Stimulated activated effector memory CD8-positive, alpha-beta T cell treated with anti-CD3 and anti-CD28 coated beads, Interleukin-12 subunit alpha, Interleukin-12 subunit beta, amount 100 ng/mL, for 72 hours (primary cell): ENCODE measurements around the gene METTL6.
"Not testable (repeated sequence)": the region's sequence is repeated elsewhere in the genome, so short reads cannot be mapped to it uniquely, and the experiment has no call there.

Source experiments
- ATAC-seq: fragments of 150-1000 bp; cut with Tn5 transposase; 2 replicates; pipeline ENCODE4 v1.10.0; 2021
- DNase-seq, 2 donors: peaks; one replicate each; pipeline ENCODE4 v3.0.0; 2021 to 2022; ENCODE audit warnings: low spot score in 2 of 2
- H3K27ac Mint-ChIP-seq: one replicate; pipeline ENCODE4 v1.8.0; 2022; ENCODE audit warnings: mild to moderate bottlenecking, mixed read lengths
- H3K36me3 Mint-ChIP-seq: one replicate; pipeline ENCODE4 v1.8.0; 2022; ENCODE audit warnings: mild to moderate bottlenecking, mixed read lengths
- H3K4me1 Mint-ChIP-seq: one replicate; pipeline ENCODE4 v1.8.0; 2022; ENCODE audit warnings: mixed read lengths
- H3K4me3 Mint-ChIP-seq: one replicate; pipeline ENCODE4 v1.8.0; 2022; ENCODE audit warnings: mild to moderate bottlenecking, mixed read lengths
- H3K9me3 Mint-ChIP-seq: one replicate; pipeline ENCODE4 v1.8.0; 2022; ENCODE audit warnings: mixed read lengths

Gene METTL6

DNA sequence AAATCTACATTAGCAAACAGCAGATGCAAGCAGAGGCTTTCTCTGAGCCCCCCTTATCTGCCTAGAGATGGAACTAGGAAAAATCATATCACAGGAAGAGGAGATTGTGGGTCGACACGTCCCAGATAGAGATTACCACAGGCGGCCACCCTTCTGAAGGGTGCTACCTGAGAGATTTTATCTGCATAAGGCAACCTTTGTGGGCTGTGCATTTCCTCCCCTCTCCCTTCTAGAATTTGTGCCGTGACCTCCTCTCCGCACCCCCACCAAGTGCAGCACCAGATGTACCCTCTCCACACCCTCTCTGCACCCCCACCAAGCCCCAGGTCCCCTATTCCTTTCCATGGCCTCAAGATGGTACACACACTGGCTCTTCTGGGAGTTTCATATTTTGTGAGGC is 27.4 kb downstream of the METTL6 start:
- no peak overlapping the region for H3K4me3 Mint-ChIP-seq
- peak; percentile 37 for ATAC-seq
- H3K27ac Mint-ChIP-seq: peak overlapping the region; percentile 11
- H3K4me1 Mint-ChIP-seq: peaks cover 31% of the 10 kb centered on the region
- H3K9me3 Mint-ChIP-seq: no peaks in the 10 kb centered on the region
- H3K36me3 Mint-ChIP-seq: no peaks in the 10 kb centered on the region
- no peak for DNase-seq

- H3K4me1 Mint-ChIP-seq: peaks cover 31% of the 10 kb centered on the region
- DNase-seq: peak in 1 of 2 donors; percentile 67
These were observed 28.6 kb downstream of the METTL6 start for GRCh38 chr3:15398731-15399133.

GRCh38 chr3:15393252-15393651 is 34.1 kb downstream of the METTL6 start:
- DNase-seq, H3K27ac Mint-ChIP-seq, ATAC-seq, H3K4me3 Mint-ChIP-seq, H3K9me3 Mint-ChIP-seq, H3K36me3 Mint-ChIP-seq, H3K4me1 Mint-ChIP-seq: not testable (repeated sequence)

More at GRCh38 chr3:15398731-15399133, 28.6 kb downstream of the METTL6 start:
- H3K27ac Mint-ChIP-seq, H3K9me3 Mint-ChIP-seq, H3K36me3 Mint-ChIP-seq, ATAC-seq, H3K4me3 Mint-ChIP-seq: not testable (repeated sequence)

DNA sequence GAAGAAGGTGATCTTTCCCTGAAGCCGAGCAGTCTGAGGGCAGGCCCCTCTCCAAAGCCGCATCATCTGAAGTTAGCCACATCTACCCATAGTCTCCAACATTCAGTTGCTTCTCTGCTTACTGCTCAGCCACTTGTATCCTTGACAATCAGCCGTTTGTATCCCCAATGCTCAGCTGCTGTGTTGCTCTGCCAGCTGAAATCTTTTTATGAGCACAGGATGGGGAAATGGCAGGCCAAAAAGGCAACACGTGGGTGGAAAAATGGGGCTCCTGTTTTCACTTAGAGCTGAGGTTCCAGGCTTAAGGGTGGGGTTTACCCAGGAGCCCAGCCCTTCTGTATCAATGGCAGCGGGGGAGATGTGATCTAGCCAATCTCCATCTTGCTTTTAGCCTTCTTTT is 36.3 kb downstream of the METTL6 start:
- Mint-ChIP-seq H3K36me3 (no peaks in the 10 kb centered on the region), H3K4me3 (no peak overlapping the region)
- ATAC-seq: no peak

DNA sequence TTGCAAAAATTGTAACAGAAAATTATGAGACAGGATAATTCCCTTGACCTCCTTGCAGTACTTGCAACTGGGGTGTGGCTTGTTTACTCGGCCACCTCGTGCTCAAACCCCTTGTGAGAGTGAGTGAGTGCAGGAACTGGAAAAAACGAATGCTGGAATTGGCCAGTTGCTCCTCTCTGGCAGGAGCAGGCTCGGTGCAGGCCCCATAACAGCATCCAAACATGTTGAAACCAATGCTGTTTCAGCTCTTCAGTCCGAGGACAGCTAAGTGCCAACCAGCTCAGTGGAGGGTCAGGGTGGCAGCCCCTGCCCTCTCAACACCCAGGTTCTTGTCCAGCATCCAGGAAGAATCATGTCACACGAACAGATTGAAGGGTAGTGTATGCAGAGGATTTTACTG is 36.9 kb downstream of the METTL6 start:
- H3K9me3 Mint-ChIP-seq: no peaks in the 10 kb centered on the region
- H3K4me1 Mint-ChIP-seq: peaks cover 8% of the 10 kb centered on the region
- no peak overlapping the region for H3K4me3 Mint-ChIP-seq
- H3K27ac Mint-ChIP-seq: no peak overlapping the region
- H3K36me3 Mint-ChIP-seq: no peaks in the 10 kb centered on the region
- ATAC-seq (no peak), DNase-seq (no peak)

More for the DNA sequence above, 36.3 kb downstream of the METTL6 start:
- Mint-ChIP-seq H3K4me1 (peaks cover 4% of the 10 kb centered on the region), H3K9me3 (no peaks in the 10 kb centered on the region), H3K27ac (no peak overlapping the region)
- no peak for DNase-seq

DNA sequence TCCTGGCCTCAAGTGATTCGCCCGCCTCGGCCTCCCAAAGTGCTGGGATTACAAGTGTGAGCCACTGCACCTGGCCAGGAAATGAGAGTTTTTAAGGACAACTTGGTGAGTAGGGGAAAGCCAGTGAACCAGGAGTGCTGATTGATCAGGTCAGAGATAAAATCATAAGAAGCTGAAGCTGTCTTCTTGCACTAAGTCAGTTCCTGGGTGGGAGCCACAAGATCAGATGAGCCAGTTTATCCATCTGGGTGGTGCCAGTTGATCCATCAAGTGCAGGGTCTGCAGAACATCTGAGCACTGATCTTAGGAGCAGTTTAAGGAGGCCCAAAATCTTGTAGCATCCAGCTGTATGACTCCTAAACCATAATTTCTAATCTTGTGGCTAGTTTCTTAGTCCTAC is 39.0 kb downstream of the METTL6 start:
- ATAC-seq, H3K9me3 Mint-ChIP-seq, DNase-seq, H3K4me3 Mint-ChIP-seq, H3K36me3 Mint-ChIP-seq, H3K27ac Mint-ChIP-seq, H3K4me1 Mint-ChIP-seq: not testable (repeated sequence)

DNA sequence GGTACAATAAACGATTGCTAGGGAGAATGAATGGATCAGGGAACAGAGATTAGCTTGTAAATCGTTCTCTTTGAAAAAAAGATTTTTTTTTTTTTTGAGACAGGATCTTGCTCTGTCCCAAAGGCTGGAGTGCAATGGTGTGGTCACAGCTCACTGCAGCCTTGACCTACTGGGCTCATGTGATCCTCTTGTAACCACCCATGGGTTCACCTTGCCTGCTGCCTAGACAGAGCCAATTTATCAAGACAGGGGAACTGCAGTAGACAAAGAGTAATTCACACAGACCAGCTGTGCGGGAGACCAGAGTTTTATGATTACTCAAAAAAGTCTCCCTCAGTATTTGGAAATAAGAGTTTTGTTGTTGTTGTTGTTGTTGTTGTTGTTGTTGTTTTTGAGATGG is 39.6 kb downstream of the METTL6 start:
- DNase-seq (no peak), ATAC-seq (no peak)
- Mint-ChIP-seq H3K36me3 (no peaks in the 10 kb centered on the region), H3K4me3 (no peak overlapping the region), H3K27ac (no peak overlapping the region), H3K4me1 (peaks cover 8% of the 10 kb centered on the region), H3K9me3 (no peaks in the 10 kb centered on the region)

- Mint-ChIP-seq H3K9me3 (no peaks in the 10 kb centered on the region), H3K4me3 (no peak overlapping the region), H3K36me3 (no peaks in the 10 kb centered on the region), H3K27ac (no peak overlapping the region), H3K4me1 (peaks cover 8% of the 10 kb centered on the region)
- DNase-seq (no peak), ATAC-seq (no peak)
These were observed 40.2 kb downstream of the METTL6 start for GRCh38 chr3:15387171-15387581.

DNA sequence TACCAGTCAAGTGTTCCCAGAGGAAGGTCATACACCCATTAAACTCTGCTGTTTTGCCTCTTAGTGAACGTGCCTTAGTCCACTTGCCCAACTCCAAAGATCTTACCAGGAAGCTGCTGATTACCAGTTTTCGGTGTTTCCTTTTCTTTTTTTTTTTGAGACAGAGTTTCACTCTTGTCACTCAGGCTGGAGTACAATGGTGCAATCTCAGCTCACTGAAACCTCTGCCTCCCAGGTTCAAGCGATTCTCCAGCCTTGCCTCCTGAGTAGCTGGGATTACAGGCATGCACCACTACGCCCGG is 40.7 kb downstream of the METTL6 start:
- not testable (repeated sequence) for H3K4me1 Mint-ChIP-seq, DNase-seq, H3K36me3 Mint-ChIP-seq, H3K9me3 Mint-ChIP-seq, H3K27ac Mint-ChIP-seq, ATAC-seq, H3K4me3 Mint-ChIP-seq

DNA sequence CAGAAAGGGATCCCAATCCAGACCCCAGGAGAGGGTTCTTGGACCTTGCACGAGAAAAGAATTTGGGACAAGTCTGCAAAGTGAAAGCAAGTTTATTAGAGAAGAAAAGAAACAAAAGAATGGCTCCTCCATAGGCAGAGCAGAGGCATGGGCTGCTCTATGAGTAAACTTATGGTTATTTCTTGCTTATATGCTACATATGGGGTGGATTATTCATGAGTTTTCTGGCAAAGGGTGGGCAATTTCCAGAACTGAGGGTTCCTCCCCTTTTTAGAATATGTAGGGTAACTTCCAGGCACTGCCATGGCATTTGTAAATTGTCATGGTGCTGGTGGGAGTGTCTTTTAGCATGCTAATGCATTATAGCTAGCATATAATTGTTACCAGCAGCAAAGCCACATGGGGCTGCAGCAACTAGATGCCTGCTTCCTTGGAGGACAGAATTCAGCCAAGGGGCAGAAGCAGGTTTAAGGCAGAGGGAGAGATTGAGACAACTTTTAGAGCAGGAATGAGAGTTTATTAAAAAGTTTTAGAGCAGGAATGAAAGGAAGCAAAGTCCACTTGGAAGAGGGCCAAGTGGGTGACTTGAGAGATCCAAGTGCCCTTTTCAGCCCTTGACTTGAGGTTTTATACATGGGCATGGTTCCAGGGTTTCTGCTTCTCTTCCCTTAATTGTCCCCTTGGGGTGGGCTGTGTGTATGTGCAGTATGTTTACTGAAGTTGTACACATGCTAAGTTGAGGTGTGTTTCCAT is 41.3 kb downstream of the METTL6 start:
- ATAC-seq (no peak), DNase-seq (no peak)
- Mint-ChIP-seq H3K4me3 (no peak overlapping the region), H3K27ac (peak overlapping the region; percentile 1), H3K4me1 (peaks cover 8% of the 10 kb centered on the region), H3K9me3 (no peaks in the 10 kb centered on the region), H3K36me3 (no peaks in the 10 kb centered on the region)

GRCh38 chr3:15385238-15385695 is 42.1 kb downstream of the METTL6 start:
- not testable (repeated sequence) for H3K9me3 Mint-ChIP-seq, H3K4me1 Mint-ChIP-seq, H3K4me3 Mint-ChIP-seq, ATAC-seq, H3K36me3 Mint-ChIP-seq, H3K27ac Mint-ChIP-seq, DNase-seq

DNA sequence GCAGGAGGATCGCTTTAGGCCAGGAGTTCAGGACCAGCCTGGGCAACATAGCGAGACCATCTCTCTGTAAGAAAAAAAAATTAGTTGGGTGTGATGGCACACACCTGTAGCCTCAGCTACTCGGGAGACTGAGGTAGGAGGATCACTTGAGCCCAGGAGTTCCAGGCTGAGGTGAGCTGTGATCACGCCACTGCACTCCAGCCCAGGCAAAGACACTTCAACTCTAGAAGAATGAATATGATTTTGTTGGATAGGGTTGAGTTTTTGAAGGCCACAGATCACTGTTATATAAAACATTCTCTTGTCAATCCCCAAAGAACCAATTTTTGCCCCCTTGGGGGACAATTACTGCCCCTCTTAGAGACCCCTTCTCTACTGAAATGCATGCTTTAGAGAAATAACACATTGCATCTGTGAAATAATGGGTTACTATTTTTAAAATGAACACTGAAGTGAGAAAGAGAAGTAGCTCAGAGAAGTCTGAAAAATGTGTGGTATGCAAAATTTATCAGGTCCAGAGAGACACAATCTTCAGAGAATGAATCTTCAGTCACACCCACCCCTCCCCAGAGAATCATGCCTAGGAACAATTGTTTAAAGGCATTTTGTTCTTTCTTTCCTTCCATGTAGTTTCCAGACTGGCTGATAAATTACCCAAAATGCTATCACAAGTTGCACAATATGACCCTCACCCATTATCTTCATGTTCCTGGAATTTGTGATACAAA is 42.7 kb downstream of the METTL6 start:
- no peaks in the 10 kb centered on the region for H3K9me3 Mint-ChIP-seq
- H3K4me3 Mint-ChIP-seq: no peak overlapping the region
- no peaks in the 10 kb centered on the region for H3K36me3 Mint-ChIP-seq
- ATAC-seq (no peak), DNase-seq (no peak)
- peaks cover 8% of the 10 kb centered on the region for H3K4me1 Mint-ChIP-seq
- no peak overlapping the region for H3K27ac Mint-ChIP-seq

DNA sequence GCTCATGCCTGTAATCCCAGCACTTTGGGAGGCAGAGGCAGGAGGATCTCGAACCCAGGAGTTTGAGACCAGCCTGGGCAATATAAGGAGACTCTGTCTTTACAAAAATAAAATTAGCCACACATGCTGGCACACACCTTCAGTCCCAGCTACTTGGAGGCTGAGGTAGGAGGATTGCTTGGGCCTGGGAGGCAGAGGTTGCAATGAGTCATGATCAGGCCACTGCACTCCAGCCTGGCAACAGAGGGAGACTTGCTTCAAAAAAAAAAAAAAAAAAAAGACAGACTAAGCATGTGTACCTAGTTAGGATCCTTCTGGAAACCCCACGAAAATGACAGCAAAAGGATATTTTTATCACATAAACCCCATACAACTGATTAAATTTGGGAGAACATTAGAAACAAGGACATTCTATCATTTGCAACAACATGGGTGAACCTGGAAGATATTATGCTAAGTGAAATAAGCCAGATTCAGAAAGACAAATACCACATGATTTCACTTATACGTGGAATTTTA is 44.9 kb downstream of the METTL6 start:
- DNase-seq (no peak), ATAC-seq (no peak)
- H3K4me1 Mint-ChIP-seq: peaks cover 18% of the 10 kb centered on the region
- no peak overlapping the region for H3K27ac Mint-ChIP-seq
- peaks cover 6% of the 10 kb centered on the region for H3K36me3 Mint-ChIP-seq
- H3K9me3 Mint-ChIP-seq: no peaks in the 10 kb centered on the region
- H3K4me3 Mint-ChIP-seq: no peak overlapping the region

GRCh38 chr3:15380980-15381890 is 46.1 kb downstream of the METTL6 start:
- no peak overlapping the region for H3K27ac Mint-ChIP-seq
- no peak overlapping the region for H3K4me3 Mint-ChIP-seq
- DNase-seq: no peak
- no peaks in the 10 kb centered on the region for H3K9me3 Mint-ChIP-seq
- no peak for ATAC-seq
- peaks cover 16% of the 10 kb centered on the region for H3K4me1 Mint-ChIP-seq
- H3K36me3 Mint-ChIP-seq: peaks cover 12% of the 10 kb centered on the region
